ENCODE data around the gene RABL6.
A peak's percentile ranks its signal among the peaks of the same experiment; 100 is the strongest.

RABL6 gene

GRCh38 chr9:136848393-136849037 is 40.8 kb downstream of the RABL6 start:
- DNase-seq: peak; percentile 79

GRCh38 chr9:136849038-136849959 is 41.6 kb downstream of the RABL6 start, which contains the start of gene PHPT1:
Gene PHPT1, plus strand, starts transcription at chr9:136849409. Its CDS starts 22 bp downstream, at chr9:136849431.
- peak; percentile 99 for DNase-seq

- DNase-seq: no peak
These were observed 42.5 kb downstream of the RABL6 start for GRCh38 chr9:136849960-136850865.

- DNase-seq: no peak
These were observed 43.4 kb downstream of the RABL6 start for GRCh38 chr9:136850866-136851775.

GRCh38 chr9:136851941-136852663 is 44.4 kb downstream of the RABL6 start, which contains the start of gene MAMDC4:
Gene MAMDC4, plus strand, starts transcription at chr9:136852346. Its CDS starts 71 bp downstream, at chr9:136852417.
- DNase-seq: no peak

GRCh38 chr9:136852664-136853595 is 45.2 kb downstream of the RABL6 start:
- DNase-seq: no peak

GRCh38 chr9:136853596-136854112 is 45.9 kb downstream of the RABL6 start:
- no peak for DNase-seq

GRCh38 chr9:136854113-136854841 is 46.5 kb downstream of the RABL6 start:
- no peak for DNase-seq

- no peak for DNase-seq
These were observed 47.2 kb downstream of the RABL6 start for GRCh38 chr9:136854842-136855460.

GRCh38 chr9:136855461-136856078 is 47.8 kb downstream of the RABL6 start:
- DNase-seq: no peak

GRCh38 chr9:136856079-136856476 is 48.3 kb downstream of the RABL6 start:
- DNase-seq: no peak

GRCh38 chr9:136856541-136857141 is 48.9 kb downstream of the RABL6 start:
- DNase-seq: no peak

GRCh38 chr9:136857166-136857565 is 49.4 kb downstream of the RABL6 start:
- no peak for DNase-seq

- DNase-seq: no peak
These were observed 50.0 kb downstream of the RABL6 start for GRCh38 chr9:136857581-136858412.

- DNase-seq: no peak
These were observed 50.7 kb downstream of the RABL6 start for GRCh38 chr9:136858452-136858843.

Measured in activated CD8-positive, alpha-beta memory T cell treated with anti-CD3 and anti-CD28 coated beads for 24 hours (primary cell).